T-helper 1 cell treated with Interleukin-12 subunit alpha and Interleukin-12 subunit beta and Interleukin-4 antibody, amounts not matched to agents 30 ng/mL and 1 ng/mL, for 36 hours (primary cell): ENCODE data around the gene HHATL. TPM values are rescaled to one million over a fixed set of nuclear protein-coding genes. Genes with fewer than 3 reads are reported as not detected.

Source experiments
- intact Hi-C: fragments of 100-400 bp; cut with micrococcal nuclease; formaldehyde crosslinking; loops from one replicate; pipeline ENCODE4 v1.15.1; 2024
- total RNA-seq: library from RNA; stranded (reverse); gene quantifications from 2 replicates; pipeline ENCODE4 v1.2.3, GENCODE V29; 2022

Gene HHATL
- total RNA-seq, 1 donor from 2014 or later = not detected

GRCh38 chr3:42699511-42699971 is 3.1 kb downstream of the HHATL start:
- intact Hi-C loops = no loop called here

GRCh38 chr3:42698911-42699230 is 3.7 kb downstream of the HHATL start:
- intact Hi-C loops = no loop called here

- intact Hi-C loops = no loop called here
These were observed 4.2 kb downstream of the HHATL start for GRCh38 chr3:42698216-42698910.

GRCh38 chr3:42697289-42698051 is 5.1 kb downstream of the HHATL start:
- intact Hi-C loops = no loop called here

- intact Hi-C loops = no loop called here
These were observed 6.0 kb downstream of the HHATL start for GRCh38 chr3:42696356-42697288.

- intact Hi-C loops = no loop called here
These were observed 8.2 kb downstream of the HHATL start for GRCh38 chr3:42694366-42694765.

- intact Hi-C loops = no loop called here
These were observed 9.1 kb downstream of the HHATL start for GRCh38 chr3:42693530-42693930.

- intact Hi-C loops = no loop called here
These were observed 9.7 kb downstream of the HHATL start for GRCh38 chr3:42692667-42693529.

- intact Hi-C loops = no loop called here
These were observed 10.6 kb downstream of the HHATL start for GRCh38 chr3:42691816-42692666.

- intact Hi-C loops = no loop called here
These were observed 11.6 kb downstream of the HHATL start for GRCh38 chr3:42690766-42691680.

GRCh38 chr3:42690191-42690590 is 12.4 kb downstream of the HHATL start:
- intact Hi-C loops = no loop called here

GRCh38 chr3:42689421-42690014 is 13.1 kb downstream of the HHATL start:
- intact Hi-C loops = no loop called here

GRCh38 chr3:42688487-42689420 is 13.8 kb downstream of the HHATL start:
- intact Hi-C loops = no loop called here

- intact Hi-C loops = no loop called here
These were observed 14.6 kb downstream of the HHATL start for GRCh38 chr3:42688016-42688415.

GRCh38 chr3:42686832-42687650 is 15.6 kb downstream of the HHATL start:
- intact Hi-C loops = no loop called here
